HepG2 (cell line): ENCODE measurements around the gene TMEM120A.

Source experiments
- CAMTA2 ChIP-seq: sonication (generic); formaldehyde crosslinking; IDR thresholded peaks from 2 replicates; pipeline ENCODE4 v1.4.0; 2020; ENCODE audit warnings: mild to moderate bottlenecking, missing genetic modification reagents, borderline replicate concordance
- EEA1 ChIP-seq: sonication (generic); formaldehyde crosslinking; IDR thresholded peaks from 2 replicates; pipeline ENCODE4 v1.5.1; 2020; ENCODE audit warnings: mild to moderate bottlenecking, missing genetic modification reagents, borderline replicate concordance
- IRF9 ChIP-seq: sonication (generic); formaldehyde crosslinking; IDR thresholded peaks from 2 replicates; pipeline ENCODE4 v1.8.0; 2022; ENCODE audit warnings: missing genetic modification reagents, mild to moderate bottlenecking, borderline replicate concordance
- MXI1 ChIP-seq: IDR thresholded peaks from 3 replicates; pipeline ENCODE4 v1.6.1; 2012; ENCODE audit warnings: low read depth, low read length, inconsistent platforms, borderline replicate concordance
- NFE2L1 ChIP-seq: sonication (generic); formaldehyde crosslinking; IDR thresholded peaks from 2 replicates; pipeline ENCODE4 v1.4.0; 2020; ENCODE audit warnings: missing genetic modification reagents, mild to moderate bottlenecking, borderline replicate concordance
- NFIC ChIP-seq: IDR thresholded peaks from 2 replicates; pipeline ENCODE4 v1.6.1; 2012; ENCODE audit warnings: mild to moderate bottlenecking, low read length, inconsistent platforms
- NR1H2 ChIP-seq: sonication (generic); formaldehyde crosslinking; IDR thresholded peaks from 2 replicates; pipeline ENCODE4 v1.8.1; 2022; ENCODE audit warnings: low read depth, missing genetic modification reagents, borderline replicate concordance
- ZNF263 ChIP-seq: sonication (generic); formaldehyde crosslinking; IDR thresholded peaks from 2 replicates; pipeline ENCODE4 v1.4.0; 2020; ENCODE audit warnings: missing genetic modification reagents
- ZNF382 ChIP-seq: sonication (generic); formaldehyde crosslinking; IDR thresholded peaks from 2 replicates; pipeline ENCODE4 v1.5.0; 2020; ENCODE audit warnings: missing genetic modification reagents, mild to moderate bottlenecking, borderline replicate concordance
- ZNF609 ChIP-seq: sonication (generic); formaldehyde crosslinking; IDR thresholded peaks from 2 replicates; pipeline ENCODE4 v1.4.0; 2020; ENCODE audit warnings: mild to moderate bottlenecking, missing genetic modification reagents, borderline replicate concordance
- ZZZ3 ChIP-seq: sonication (generic); formaldehyde crosslinking; IDR thresholded peaks from 2 replicates; pipeline ENCODE4 v1.4.0; 2020; ENCODE audit warnings: missing genetic modification reagents, mild to moderate bottlenecking, borderline replicate concordance

GRCh38 chr7:75992083-75992755, 2.2 kb downstream of the TMEM120A start:
- no peak for TF ChIP-seq ZNF609
- TF ChIP-seq ZNF263 (CRISPR knock-in tag) = no peak
- TF ChIP-seq NR1H2 (CRISPR knock-in tag) = no peak
- no peak for TF ChIP-seq EEA1
- no peak for TF ChIP-seq NFE2L1 (CRISPR knock-in tag)
- TF ChIP-seq IRF9 (CRISPR knock-in tag) = no peak
- no peak for TF ChIP-seq MXI1
- TF ChIP-seq ZNF382 = no peak
- TF ChIP-seq ZZZ3 = no peak
- TF ChIP-seq NFIC = no peak
- no peak for TF ChIP-seq CAMTA2 (CRISPR knock-in tag)
